A673 (cell line): Measurements from ENCODE around the gene NRXN3.

ENCODE experiments used
- EZH2 ChIP-seq: fragments of 200-600 bp; sonication (generic); IDR thresholded peaks from 2 replicates; pipeline ENCODE4 v1.6.1; 2017; ENCODE audit warnings: borderline replicate concordance, low read depth, mild to moderate bottlenecking, mixed read lengths, antibody characterized with exemption, low read length; ENCODE audit not compliant: poor library complexity, severe bottlenecking
- TF ChIP-seq, protein P1 (sequence below): fragments of 300-800, 200-600 bp; sonication (generic); conservative IDR thresholded peaks from 2 replicates; pipeline ENCODE4 v1.5.1; 2017; ENCODE audit warnings: low read depth, mild to moderate bottlenecking, antibody characterized with exemption, low read length, moderate library complexity, mixed read lengths

DNA sequence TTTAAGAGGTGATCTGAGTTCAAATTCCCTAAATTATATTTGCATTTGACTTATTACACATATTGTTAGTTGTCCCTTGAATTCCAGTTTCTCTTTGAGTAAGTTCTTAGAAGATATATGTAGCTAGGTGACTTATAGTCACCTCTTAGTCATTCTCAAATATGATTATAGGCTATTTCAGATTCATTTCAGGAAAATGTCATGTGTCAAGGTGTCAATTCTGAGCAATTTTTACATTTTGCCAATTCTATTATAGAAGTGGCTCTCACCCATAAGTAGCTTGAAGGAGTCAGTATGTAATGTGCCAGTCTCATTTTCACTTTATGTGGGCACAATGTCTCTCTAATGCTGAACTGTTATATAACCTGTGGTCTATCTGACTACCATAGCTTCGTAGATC lies 1417.7 kb downstream of the NRXN3 start:
- TF ChIP-seq, protein P1, sequence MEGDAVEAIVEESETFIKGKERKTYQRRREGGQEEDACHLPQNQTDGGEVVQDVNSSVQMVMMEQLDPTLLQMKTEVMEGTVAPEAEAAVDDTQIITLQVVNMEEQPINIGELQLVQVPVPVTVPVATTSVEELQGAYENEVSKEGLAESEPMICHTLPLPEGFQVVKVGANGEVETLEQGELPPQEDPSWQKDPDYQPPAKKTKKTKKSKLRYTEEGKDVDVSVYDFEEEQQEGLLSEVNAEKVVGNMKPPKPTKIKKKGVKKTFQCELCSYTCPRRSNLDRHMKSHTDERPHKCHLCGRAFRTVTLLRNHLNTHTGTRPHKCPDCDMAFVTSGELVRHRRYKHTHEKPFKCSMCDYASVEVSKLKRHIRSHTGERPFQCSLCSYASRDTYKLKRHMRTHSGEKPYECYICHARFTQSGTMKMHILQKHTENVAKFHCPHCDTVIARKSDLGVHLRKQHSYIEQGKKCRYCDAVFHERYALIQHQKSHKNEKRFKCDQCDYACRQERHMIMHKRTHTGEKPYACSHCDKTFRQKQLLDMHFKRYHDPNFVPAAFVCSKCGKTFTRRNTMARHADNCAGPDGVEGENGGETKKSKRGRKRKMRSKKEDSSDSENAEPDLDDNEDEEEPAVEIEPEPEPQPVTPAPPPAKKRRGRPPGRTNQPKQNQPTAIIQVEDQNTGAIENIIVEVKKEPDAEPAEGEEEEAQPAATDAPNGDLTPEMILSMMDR: no peak
- no peak for TF ChIP-seq EZH2
